Neural cell (in vitro differentiated cells): ENCODE results near the gene CAPS. TPM values are rescaled to one million over a fixed set of nuclear protein-coding genes. Genes with fewer than 3 reads are reported as not detected.

Source experiments
- H2AFZ ChIP-seq: fragments of 200-600, 300-800 bp; sonication (generic), shearing (Covaris generic); 2 replicates; pipeline ENCODE4 v1.6.0; 2014; ENCODE audit warnings: low read depth, mild to moderate bottlenecking, antibody characterized with exemption, low read length, moderate library complexity
- H3F3A ChIP-seq: fragments of 200-600 bp; shearing (Covaris generic); 2 replicates; pipeline ENCODE4 v1.6.1; 2016; ENCODE audit warnings: mild to moderate bottlenecking, moderate library complexity, mixed read lengths, antibody characterized with exemption, low read length; ENCODE audit not compliant: insufficient read depth, poor library complexity, severe bottlenecking
- H3K27ac ChIP-seq: fragments of 200-600, 300-800 bp; sonication (generic), shearing (Covaris generic); 2 replicates; pipeline ENCODE4 v1.5.1; 2014; ENCODE audit warnings: mild to moderate bottlenecking, low read length, moderate library complexity
- H3K27me3 ChIP-seq: fragments of 300-800, 200-600 bp; sonication (generic), shearing (Covaris generic); 2 replicates; pipeline ENCODE4 v1.6.0; 2014; ENCODE audit warnings: mild to moderate bottlenecking, low read depth, low read length, moderate library complexity; ENCODE audit not compliant: insufficient read depth
- H3K36me3 ChIP-seq: fragments of 300-800, 200-600 bp; sonication (generic), shearing (Covaris generic); 2 replicates; pipeline ENCODE4 v1.5.1; 2014; ENCODE audit warnings: mild to moderate bottlenecking, antibody characterized with exemption, low read length, moderate library complexity; ENCODE audit not compliant: insufficient read depth
- H3K4me2 ChIP-seq: fragments of 300-800, 200-600 bp; sonication (generic), shearing (Covaris generic); 2 replicates; pipeline ENCODE4 v1.6.0; 2014; ENCODE audit warnings: mild to moderate bottlenecking, low read length
- H3K4me3 ChIP-seq: fragments of 300-800, 200-600 bp; sonication (generic), shearing (Covaris generic); 2 replicates; pipeline ENCODE4 v1.5.1; 2014; ENCODE audit warnings: mild to moderate bottlenecking, low read length, moderate library complexity
- H3K79me2 ChIP-seq: fragments of 200-600 bp; shearing (Covaris generic); replicated peaks from 2 replicates; pipeline ENCODE4 v1.6.0; 2014; ENCODE audit warnings: mild to moderate bottlenecking, low read length, moderate library complexity; ENCODE audit not compliant: insufficient read depth
- H3K9ac ChIP-seq: fragments of 300-800, 200-600 bp; sonication (generic), shearing (Covaris generic); 2 replicates; pipeline ENCODE4 v1.6.1; 2016; ENCODE audit warnings: mild to moderate bottlenecking, low read length, mixed read lengths
- H3K9me2 ChIP-seq: fragments of 200-600 bp; shearing (Covaris generic); 2 replicates; pipeline ENCODE4 v1.6.1; 2016; ENCODE audit warnings: mild to moderate bottlenecking, low read length, mixed read lengths; ENCODE audit not compliant: insufficient read depth
- H3K9me3 ChIP-seq: fragments of 200-600, 300-800 bp; sonication (generic), shearing (Covaris generic); 2 replicates; pipeline ENCODE4 v1.6.1; 2016; ENCODE audit warnings: mild to moderate bottlenecking, mixed run types, low read length, moderate library complexity, mixed read lengths
- H4K20me1 ChIP-seq: fragments of 200-600 bp; shearing (Covaris generic); 2 replicates; pipeline ENCODE4 v1.6.1; 2016; ENCODE audit warnings: mild to moderate bottlenecking, mixed run types; ENCODE audit not compliant: insufficient read depth
- EP300 ChIP-seq: fragments of 450-650 bp; conservative IDR thresholded peaks from 2 replicates; pipeline ENCODE4 v1.6.1; 2014; ENCODE audit warnings: antibody characterized with exemption, mild to moderate bottlenecking, moderate library complexity; ENCODE audit not compliant: poor library complexity, severe bottlenecking
- EZH2 ChIP-seq: fragments of 200-600, 300-800 bp; shearing (Covaris generic), sonication (generic); IDR thresholded peaks from 2 replicates; pipeline ENCODE4 v1.6.1; 2014; ENCODE audit warnings: antibody characterized with exemption, low read length, borderline replicate concordance, mild to moderate bottlenecking; ENCODE audit not compliant: insufficient read depth, poor library complexity, severe bottlenecking
- MXI1 ChIP-seq: fragments of 450-650 bp; conservative IDR thresholded peaks from 2 replicates; pipeline ENCODE4 v1.6.1; 2014; ENCODE audit warnings: antibody characterized with exemption, mild to moderate bottlenecking; ENCODE audit not compliant: poor library complexity, severe bottlenecking
- POLR2AphosphoS5 ChIP-seq: IDR thresholded peaks from 2 replicates; pipeline ENCODE4 v1.6.1; 2012
- RAD21 ChIP-seq: fragments of 450-650 bp; conservative IDR thresholded peaks from 2 replicates; pipeline ENCODE4 v1.6.1; 2014; ENCODE audit warnings: antibody characterized with exemption, mild to moderate bottlenecking, moderate library complexity
- SMC3 ChIP-seq: fragments of 450-650 bp; conservative IDR thresholded peaks from 2 replicates; pipeline ENCODE4 v1.6.1; 2014; ENCODE audit warnings: antibody characterized with exemption, mild to moderate bottlenecking, moderate library complexity; ENCODE audit not compliant: poor library complexity
- TAF1 ChIP-seq: IDR thresholded peaks from 2 replicates; pipeline ENCODE4 v1.6.1; 2012; ENCODE audit warnings: low read depth
- polyA plus RNA-seq: library from polyadenylated mRNA; depleted of rRNA; stranded (reverse); fragments of >200 nt; gene quantifications from 2 replicates; pipeline ENCODE4 v1.2.3, GENCODE V29; 2014
- TF ChIP-seq, protein P1 (sequence below): IDR thresholded peaks from 2 replicates; pipeline ENCODE4 v1.6.1; 2012; ENCODE audit warnings: borderline replicate concordance
- TF ChIP-seq, protein P2 (sequence below): fragments of 450-650 bp; IDR thresholded peaks from 2 replicates; pipeline ENCODE4 v1.5.1; 2014; ENCODE audit warnings: antibody characterized with exemption, mild to moderate bottlenecking, moderate library complexity; ENCODE audit not compliant: poor library complexity, severe bottlenecking

The CAPS gene
- polyA plus RNA-seq, 1 donor from 2014 or later = 10.5 TPM

DNA sequence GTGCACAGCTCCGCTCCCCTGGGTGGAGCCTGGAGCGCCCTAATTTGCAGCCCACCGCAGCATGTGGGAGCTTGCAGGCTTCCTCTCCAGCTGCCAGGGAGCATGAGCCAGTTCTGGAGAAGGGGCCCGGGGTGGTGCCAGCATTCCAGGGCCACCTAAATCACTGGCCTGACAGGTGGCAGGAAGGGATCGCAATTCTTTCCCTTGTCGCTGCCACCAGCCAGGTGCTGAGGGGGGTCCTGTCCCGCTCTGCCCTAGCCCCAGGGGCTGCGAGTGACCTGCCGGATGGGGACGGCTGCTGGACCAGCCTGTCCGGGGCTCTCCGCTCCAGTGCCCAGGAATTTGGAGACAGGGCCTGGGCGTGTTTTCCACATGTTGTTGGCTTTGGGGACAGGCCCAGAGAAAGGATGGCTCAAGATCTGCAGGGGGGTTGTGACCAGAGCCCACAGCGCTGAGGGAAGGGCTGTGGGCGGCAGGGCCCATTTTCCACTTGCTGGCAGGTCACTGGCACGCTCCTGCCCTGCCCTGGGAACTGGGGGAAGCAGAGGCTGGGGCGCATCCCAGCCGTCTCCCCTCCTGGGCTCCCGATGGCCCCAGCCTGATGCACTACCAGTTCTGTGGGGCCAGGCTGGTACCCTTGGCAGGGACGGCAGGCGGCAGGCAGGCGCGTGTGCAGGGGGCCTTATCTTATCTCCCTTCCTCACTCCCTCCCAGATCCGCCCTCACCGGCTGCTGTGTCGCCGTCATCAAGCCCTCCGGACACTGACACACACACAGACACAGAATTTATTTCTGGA is 19.9 kb upstream of the CAPS start:
- Histone ChIP-seq H2AFZ (no peak overlapping the region), H3K27ac (no peak overlapping the region), H3K36me3 (no peaks in the 10 kb centered on the region), H3K79me2 (no peaks in the 10 kb centered on the region), H3K9me2 (no peaks in the 10 kb centered on the region), H3K9ac (no peak overlapping the region), H3K27me3 (no peaks in the 10 kb centered on the region), H4K20me1 (no peaks in the 10 kb centered on the region), H3F3A (no peaks in the 10 kb centered on the region), H3K4me2 (no peak overlapping the region), H3K4me3 (no peak overlapping the region), H3K9me3 (no peaks in the 10 kb centered on the region)
- TF ChIP-seq SMC3 = no peak
- no peak for TF ChIP-seq EZH2
- TF ChIP-seq RAD21 = no peak
- no peak for TF ChIP-seq EP300

DNA sequence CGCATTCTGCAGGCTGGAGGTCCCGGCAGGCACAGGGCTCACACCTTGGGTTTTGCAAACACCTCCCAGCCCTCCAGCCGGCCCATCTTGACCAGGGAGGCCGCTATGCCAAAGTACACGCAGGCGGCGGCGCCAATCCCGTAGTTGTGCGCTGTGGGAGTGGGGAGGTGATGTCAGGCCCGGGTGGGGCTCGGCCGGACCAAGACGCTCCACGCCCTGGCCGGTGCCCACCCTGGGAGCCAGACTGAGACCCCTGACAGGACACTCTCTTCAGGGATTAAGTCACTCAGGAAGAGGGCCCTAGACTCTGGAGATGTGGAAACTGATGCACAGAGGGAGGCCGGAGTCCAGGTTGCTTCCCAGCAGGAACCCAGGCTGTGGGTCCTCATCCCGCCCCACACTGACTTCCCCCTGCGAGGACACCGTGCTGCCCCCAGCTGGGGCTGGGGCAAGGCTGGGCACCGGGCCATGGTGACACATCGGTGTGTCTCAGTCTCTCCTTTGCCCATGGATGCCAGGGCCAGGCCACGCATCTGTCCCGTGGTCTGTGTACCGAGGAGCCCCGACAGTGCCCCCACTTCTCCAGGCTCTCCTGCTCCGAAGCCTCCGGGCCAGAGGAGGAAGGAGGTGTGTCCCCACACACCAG is 19.2 kb upstream of the CAPS start:
- Histone ChIP-seq H2AFZ (no peak overlapping the region), H3K9me2 (no peaks in the 10 kb centered on the region), H3K4me3 (no peak overlapping the region), H3K27ac (no peak overlapping the region), H3K4me2 (no peak overlapping the region), H3K27me3 (no peaks in the 10 kb centered on the region), H3K9ac (no peak overlapping the region), H3K79me2 (peaks cover under 1% of the 10 kb centered on the region), H3K36me3 (no peaks in the 10 kb centered on the region), H3F3A (no peaks in the 10 kb centered on the region), H3K9me3 (no peaks in the 10 kb centered on the region), H4K20me1 (no peaks in the 10 kb centered on the region)
- TF ChIP-seq, protein P1, sequence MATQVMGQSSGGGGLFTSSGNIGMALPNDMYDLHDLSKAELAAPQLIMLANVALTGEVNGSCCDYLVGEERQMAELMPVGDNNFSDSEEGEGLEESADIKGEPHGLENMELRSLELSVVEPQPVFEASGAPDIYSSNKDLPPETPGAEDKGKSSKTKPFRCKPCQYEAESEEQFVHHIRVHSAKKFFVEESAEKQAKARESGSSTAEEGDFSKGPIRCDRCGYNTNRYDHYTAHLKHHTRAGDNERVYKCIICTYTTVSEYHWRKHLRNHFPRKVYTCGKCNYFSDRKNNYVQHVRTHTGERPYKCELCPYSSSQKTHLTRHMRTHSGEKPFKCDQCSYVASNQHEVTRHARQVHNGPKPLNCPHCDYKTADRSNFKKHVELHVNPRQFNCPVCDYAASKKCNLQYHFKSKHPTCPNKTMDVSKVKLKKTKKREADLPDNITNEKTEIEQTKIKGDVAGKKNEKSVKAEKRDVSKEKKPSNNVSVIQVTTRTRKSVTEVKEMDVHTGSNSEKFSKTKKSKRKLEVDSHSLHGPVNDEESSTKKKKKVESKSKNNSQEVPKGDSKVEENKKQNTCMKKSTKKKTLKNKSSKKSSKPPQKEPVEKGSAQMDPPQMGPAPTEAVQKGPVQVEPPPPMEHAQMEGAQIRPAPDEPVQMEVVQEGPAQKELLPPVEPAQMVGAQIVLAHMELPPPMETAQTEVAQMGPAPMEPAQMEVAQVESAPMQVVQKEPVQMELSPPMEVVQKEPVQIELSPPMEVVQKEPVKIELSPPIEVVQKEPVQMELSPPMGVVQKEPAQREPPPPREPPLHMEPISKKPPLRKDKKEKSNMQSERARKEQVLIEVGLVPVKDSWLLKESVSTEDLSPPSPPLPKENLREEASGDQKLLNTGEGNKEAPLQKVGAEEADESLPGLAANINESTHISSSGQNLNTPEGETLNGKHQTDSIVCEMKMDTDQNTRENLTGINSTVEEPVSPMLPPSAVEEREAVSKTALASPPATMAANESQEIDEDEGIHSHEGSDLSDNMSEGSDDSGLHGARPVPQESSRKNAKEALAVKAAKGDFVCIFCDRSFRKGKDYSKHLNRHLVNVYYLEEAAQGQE = no peak
- TF ChIP-seq EP300 = no peak
- no peak for TF ChIP-seq RAD21
- TF ChIP-seq TAF1 = no peak
- TF ChIP-seq POLR2AphosphoS5 = no peak
- TF ChIP-seq EZH2 = no peak
- TF ChIP-seq, protein P2, sequence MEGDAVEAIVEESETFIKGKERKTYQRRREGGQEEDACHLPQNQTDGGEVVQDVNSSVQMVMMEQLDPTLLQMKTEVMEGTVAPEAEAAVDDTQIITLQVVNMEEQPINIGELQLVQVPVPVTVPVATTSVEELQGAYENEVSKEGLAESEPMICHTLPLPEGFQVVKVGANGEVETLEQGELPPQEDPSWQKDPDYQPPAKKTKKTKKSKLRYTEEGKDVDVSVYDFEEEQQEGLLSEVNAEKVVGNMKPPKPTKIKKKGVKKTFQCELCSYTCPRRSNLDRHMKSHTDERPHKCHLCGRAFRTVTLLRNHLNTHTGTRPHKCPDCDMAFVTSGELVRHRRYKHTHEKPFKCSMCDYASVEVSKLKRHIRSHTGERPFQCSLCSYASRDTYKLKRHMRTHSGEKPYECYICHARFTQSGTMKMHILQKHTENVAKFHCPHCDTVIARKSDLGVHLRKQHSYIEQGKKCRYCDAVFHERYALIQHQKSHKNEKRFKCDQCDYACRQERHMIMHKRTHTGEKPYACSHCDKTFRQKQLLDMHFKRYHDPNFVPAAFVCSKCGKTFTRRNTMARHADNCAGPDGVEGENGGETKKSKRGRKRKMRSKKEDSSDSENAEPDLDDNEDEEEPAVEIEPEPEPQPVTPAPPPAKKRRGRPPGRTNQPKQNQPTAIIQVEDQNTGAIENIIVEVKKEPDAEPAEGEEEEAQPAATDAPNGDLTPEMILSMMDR = no peak
- no peak for TF ChIP-seq MXI1
- TF ChIP-seq SMC3 = no peak
